Stimulated activated naive CD8-positive, alpha-beta T cell treated with anti-CD3 and anti-CD28 coated beads, Interleukin-15, Interleukin-2, amounts not matched to agents 100 ng/mL and 50 ng/mL, for 24 hours (primary cell): ENCODE measurements around the gene SERPINB1.

Experiments
- H3K27ac Mint-ChIP-seq: one replicate; pipeline ENCODE4 v1.8.0; 2021; ENCODE audit warnings: mild to moderate bottlenecking, mixed read lengths
- H3K27me3 Mint-ChIP-seq: one replicate; pipeline ENCODE4 v1.8.0; 2021; ENCODE audit warnings: mixed read lengths
- H3K36me3 Mint-ChIP-seq: one replicate; pipeline ENCODE4 v1.8.0; 2021; ENCODE audit warnings: low read depth, mixed read lengths
- H3K4me1 Mint-ChIP-seq: one replicate; pipeline ENCODE4 v1.8.0; 2021; ENCODE audit warnings: low read depth, mixed read lengths
- H3K4me3 Mint-ChIP-seq: one replicate; pipeline ENCODE4 v1.8.0; 2021; ENCODE audit warnings: mild to moderate bottlenecking, mixed read lengths
- H3K9me3 Mint-ChIP-seq: one replicate; pipeline ENCODE4 v1.8.0; 2021; ENCODE audit warnings: mixed read lengths

SERPINB1 gene

GRCh38 chr6:2821554-2821953, 20.1 kb downstream of the SERPINB1 start:
- H3K4me1 Mint-ChIP-seq, result peaks cover 18% of the 10 kb centered on the region
- peaks cover 5% of the 10 kb centered on the region for H3K9me3 Mint-ChIP-seq
- H3K4me3 Mint-ChIP-seq, result no peak overlapping the region
- no peak overlapping the region for H3K27ac Mint-ChIP-seq
- H3K36me3 Mint-ChIP-seq, result peaks cover 4% of the 10 kb centered on the region
- H3K27me3 Mint-ChIP-seq, result no peaks in the 10 kb centered on the region

GRCh38 chr6:2820415-2820814, 21.2 kb downstream of the SERPINB1 start:
- Mint-ChIP-seq H3K4me1 (peaks cover 18% of the 10 kb centered on the region), H3K4me3 (no peak overlapping the region), H3K27ac (no peak overlapping the region), H3K36me3 (peaks cover 14% of the 10 kb centered on the region), H3K27me3 (no peaks in the 10 kb centered on the region), H3K9me3 (peaks cover 15% of the 10 kb centered on the region)

DNA sequence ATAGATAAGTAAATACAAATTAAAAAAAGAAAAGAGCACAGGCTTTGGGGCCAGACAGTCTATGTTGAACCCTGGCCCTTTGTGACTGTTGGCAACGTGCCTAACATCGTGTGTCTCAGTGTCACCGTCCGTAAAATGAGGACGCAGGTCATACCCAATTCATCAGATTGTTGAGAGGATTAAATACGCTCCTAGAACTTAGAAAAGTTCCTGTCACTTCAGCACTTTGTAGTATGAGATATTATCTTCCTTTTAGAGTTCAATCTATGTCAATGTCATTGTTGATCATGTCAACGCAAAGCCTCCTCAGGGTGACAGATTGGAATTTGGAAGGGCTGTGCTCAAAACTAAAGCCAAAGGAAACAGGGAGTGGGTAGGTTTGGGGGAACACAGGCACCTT, 21.7 kb downstream of the SERPINB1 start:
- H3K4me1 Mint-ChIP-seq, result peaks cover 18% of the 10 kb centered on the region
- no peak overlapping the region for H3K4me3 Mint-ChIP-seq
- no peaks in the 10 kb centered on the region for H3K27me3 Mint-ChIP-seq
- peaks cover 20% of the 10 kb centered on the region for H3K9me3 Mint-ChIP-seq
- peaks cover 19% of the 10 kb centered on the region for H3K36me3 Mint-ChIP-seq
- no peak overlapping the region for H3K27ac Mint-ChIP-seq

GRCh38 chr6:2819115-2819514, 22.5 kb downstream of the SERPINB1 start:
- peaks cover 20% of the 10 kb centered on the region for H3K9me3 Mint-ChIP-seq
- peaks cover 19% of the 10 kb centered on the region for H3K36me3 Mint-ChIP-seq
- H3K27ac Mint-ChIP-seq, result no peak overlapping the region
- H3K27me3 Mint-ChIP-seq, result no peaks in the 10 kb centered on the region
- peaks cover 18% of the 10 kb centered on the region for H3K4me1 Mint-ChIP-seq
- H3K4me3 Mint-ChIP-seq, result no peak overlapping the region

- H3K4me1 Mint-ChIP-seq, result peaks cover 18% of the 10 kb centered on the region
- no peak overlapping the region for H3K4me3 Mint-ChIP-seq
Observed at GRCh38 chr6:2818593-2818992, 23.1 kb downstream of the SERPINB1 start.

GRCh38 chr6:2817903-2818443, 23.7 kb downstream of the SERPINB1 start:
- Mint-ChIP-seq H3K9me3 (peaks cover 20% of the 10 kb centered on the region), H3K27ac (no peak overlapping the region), H3K27me3 (no peaks in the 10 kb centered on the region), H3K4me1 (peaks cover 18% of the 10 kb centered on the region), H3K36me3 (peaks cover 19% of the 10 kb centered on the region), H3K4me3 (no peak overlapping the region)

More at GRCh38 chr6:2818593-2818992, 23.1 kb downstream of the SERPINB1 start:
- Mint-ChIP-seq H3K27ac (no peak overlapping the region), H3K27me3 (no peaks in the 10 kb centered on the region), H3K9me3 (peaks cover 20% of the 10 kb centered on the region), H3K36me3 (peaks cover 19% of the 10 kb centered on the region)

DNA sequence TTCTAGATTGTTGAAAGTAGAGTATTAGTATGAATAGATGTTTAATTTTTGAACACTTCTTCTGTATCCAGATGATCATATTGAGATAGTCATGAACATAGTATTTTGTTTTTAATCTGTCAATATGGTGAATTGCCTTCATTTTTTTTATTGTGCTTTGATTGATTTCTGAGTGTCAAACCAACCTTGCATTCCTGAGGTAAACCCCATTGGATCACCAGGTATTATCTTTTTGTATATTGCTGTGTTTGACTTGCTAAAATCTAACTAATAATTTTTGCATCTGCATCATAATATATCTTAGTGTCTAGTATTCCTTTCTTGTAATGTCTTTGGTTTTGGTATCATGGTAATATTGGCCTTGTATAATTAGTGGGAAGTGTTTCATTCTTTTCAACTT, 25.5 kb downstream of the SERPINB1 start:
- peaks cover 26% of the 10 kb centered on the region for H3K9me3 Mint-ChIP-seq
- H3K4me3 Mint-ChIP-seq, result no peak overlapping the region
- H3K4me1 Mint-ChIP-seq, result peaks cover 18% of the 10 kb centered on the region

GRCh38 chr6:2812695-2813094, 29.0 kb downstream of the SERPINB1 start:
- H3K4me1 Mint-ChIP-seq, result peaks cover 16% of the 10 kb centered on the region
- peaks cover 26% of the 10 kb centered on the region for H3K9me3 Mint-ChIP-seq
- peaks cover 19% of the 10 kb centered on the region for H3K36me3 Mint-ChIP-seq
- H3K27me3 Mint-ChIP-seq, result no peaks in the 10 kb centered on the region
- no peak overlapping the region for H3K27ac Mint-ChIP-seq
- no peak overlapping the region for H3K4me3 Mint-ChIP-seq

More for the DNA sequence above, 25.5 kb downstream of the SERPINB1 start:
- H3K27me3 Mint-ChIP-seq, result no peaks in the 10 kb centered on the region
- no peak overlapping the region for H3K27ac Mint-ChIP-seq
- peaks cover 19% of the 10 kb centered on the region for H3K36me3 Mint-ChIP-seq

- peaks cover 10% of the 10 kb centered on the region for H3K4me1 Mint-ChIP-seq
- H3K36me3 Mint-ChIP-seq, result peaks cover 2% of the 10 kb centered on the region
- H3K27ac Mint-ChIP-seq, result no peak overlapping the region
- H3K9me3 Mint-ChIP-seq, result peaks cover 8% of the 10 kb centered on the region
- H3K27me3 Mint-ChIP-seq, result no peaks in the 10 kb centered on the region
- H3K4me3 Mint-ChIP-seq, result no peak overlapping the region
Observed at GRCh38 chr6:2810092-2810671, 31.5 kb downstream of the SERPINB1 start.

- peaks cover 10% of the 10 kb centered on the region for H3K4me1 Mint-ChIP-seq
- H3K36me3 Mint-ChIP-seq, result no peaks in the 10 kb centered on the region
- H3K9me3 Mint-ChIP-seq, result peaks cover 6% of the 10 kb centered on the region
- H3K27me3 Mint-ChIP-seq, result no peaks in the 10 kb centered on the region
- H3K4me3 Mint-ChIP-seq, result no peak overlapping the region
- H3K27ac Mint-ChIP-seq, result no peak overlapping the region
Observed at GRCh38 chr6:2809015-2809414, 32.6 kb downstream of the SERPINB1 start.

DNA sequence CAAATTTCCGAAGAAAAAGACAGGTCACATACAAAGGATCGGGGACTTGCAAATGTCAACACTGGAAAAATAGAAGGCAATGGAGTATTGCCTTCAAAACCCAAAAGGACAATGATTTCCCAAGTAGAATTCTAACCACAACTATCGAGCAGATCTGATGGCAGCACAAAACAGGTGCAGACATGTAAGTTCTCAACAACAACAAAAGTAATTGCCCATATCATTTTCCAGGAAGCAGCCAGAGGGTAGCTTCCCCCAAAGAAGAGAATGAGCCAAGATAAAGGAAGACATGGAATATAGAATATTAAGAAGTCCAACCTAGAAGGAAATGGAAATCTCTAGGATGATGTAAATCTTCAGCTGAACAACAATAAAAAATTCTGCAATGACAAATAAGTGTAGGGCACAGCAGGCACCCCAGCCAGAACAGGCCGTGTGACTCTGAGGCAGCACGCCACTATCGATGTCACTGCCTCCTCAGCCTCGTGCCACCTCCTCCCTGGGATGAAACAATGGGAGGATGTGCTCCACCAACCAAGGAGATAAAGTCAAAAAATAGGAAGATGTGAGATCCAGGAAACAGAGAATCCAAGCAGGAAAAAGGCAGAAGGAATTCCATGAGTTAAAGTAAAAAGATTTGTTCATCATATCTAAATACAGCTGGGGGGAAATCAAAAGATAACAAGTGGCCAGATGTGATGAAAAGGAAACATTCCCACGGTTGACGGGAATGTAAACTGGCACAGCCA, 34.1 kb downstream of the SERPINB1 start:
- Mint-ChIP-seq H3K27ac (no peak overlapping the region), H3K4me1 (peaks cover 10% of the 10 kb centered on the region), H3K36me3 (no peaks in the 10 kb centered on the region), H3K4me3 (no peak overlapping the region), H3K9me3 (peaks cover 6% of the 10 kb centered on the region), H3K27me3 (no peaks in the 10 kb centered on the region)

- Mint-ChIP-seq H3K36me3 (no peaks in the 10 kb centered on the region), H3K27ac (no peak overlapping the region), H3K4me1 (peaks cover 10% of the 10 kb centered on the region), H3K4me3 (no peak overlapping the region), H3K27me3 (no peaks in the 10 kb centered on the region), H3K9me3 (no peaks in the 10 kb centered on the region)
Observed at GRCh38 chr6:2806644-2807043, 35.0 kb downstream of the SERPINB1 start.

DNA sequence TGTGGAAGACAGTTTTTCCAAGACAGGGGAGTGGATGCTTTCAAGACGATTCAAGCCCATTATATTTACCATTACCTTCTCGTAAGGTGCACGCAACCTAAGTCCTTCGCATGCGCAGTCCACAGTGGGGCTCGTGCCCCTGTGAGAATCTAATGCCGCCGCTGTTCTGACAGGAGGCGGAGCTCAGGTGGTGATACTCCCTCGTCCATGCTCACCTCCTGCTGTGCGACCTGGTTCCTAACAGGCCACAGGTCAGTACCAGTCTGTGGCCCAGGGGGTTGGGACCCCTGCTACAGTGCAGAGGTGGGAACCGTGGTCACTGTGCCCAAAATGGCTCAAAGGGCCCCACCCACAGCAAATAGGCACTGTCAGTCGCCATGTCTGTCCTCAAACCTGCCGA, 36.6 kb downstream of the SERPINB1 start:
- Mint-ChIP-seq H3K27ac (no peak overlapping the region), H3K4me1 (peaks cover 13% of the 10 kb centered on the region), H3K4me3 (no peak overlapping the region), H3K9me3 (no peaks in the 10 kb centered on the region), H3K36me3 (peaks cover under 1% of the 10 kb centered on the region), H3K27me3 (no peaks in the 10 kb centered on the region)

DNA sequence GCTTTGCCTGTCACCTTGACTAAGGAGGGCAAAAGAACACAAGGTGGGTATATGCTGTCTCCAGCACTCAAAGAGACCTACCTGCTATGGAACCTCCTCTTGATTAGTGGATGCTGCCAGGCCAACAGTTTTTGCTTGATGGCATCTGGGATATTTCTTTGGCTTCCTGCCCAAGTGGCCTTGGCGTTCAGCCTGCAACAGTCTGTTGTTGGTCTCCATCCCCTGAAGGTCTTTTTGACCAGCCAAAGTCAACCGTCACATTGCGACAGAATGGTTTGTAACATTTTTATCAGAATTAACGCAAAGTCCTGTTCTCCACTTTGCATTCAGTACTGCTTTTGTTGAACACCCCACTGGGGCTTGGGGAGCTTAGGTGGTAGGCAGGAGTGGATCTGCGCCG, 37.1 kb downstream of the SERPINB1 start:
- H3K27ac Mint-ChIP-seq, result no peak overlapping the region
- peaks cover 5% of the 10 kb centered on the region for H3K36me3 Mint-ChIP-seq
- H3K4me3 Mint-ChIP-seq, result no peak overlapping the region
- no peaks in the 10 kb centered on the region for H3K27me3 Mint-ChIP-seq
- H3K9me3 Mint-ChIP-seq, result no peaks in the 10 kb centered on the region
- H3K4me1 Mint-ChIP-seq, result peaks cover 14% of the 10 kb centered on the region

DNA sequence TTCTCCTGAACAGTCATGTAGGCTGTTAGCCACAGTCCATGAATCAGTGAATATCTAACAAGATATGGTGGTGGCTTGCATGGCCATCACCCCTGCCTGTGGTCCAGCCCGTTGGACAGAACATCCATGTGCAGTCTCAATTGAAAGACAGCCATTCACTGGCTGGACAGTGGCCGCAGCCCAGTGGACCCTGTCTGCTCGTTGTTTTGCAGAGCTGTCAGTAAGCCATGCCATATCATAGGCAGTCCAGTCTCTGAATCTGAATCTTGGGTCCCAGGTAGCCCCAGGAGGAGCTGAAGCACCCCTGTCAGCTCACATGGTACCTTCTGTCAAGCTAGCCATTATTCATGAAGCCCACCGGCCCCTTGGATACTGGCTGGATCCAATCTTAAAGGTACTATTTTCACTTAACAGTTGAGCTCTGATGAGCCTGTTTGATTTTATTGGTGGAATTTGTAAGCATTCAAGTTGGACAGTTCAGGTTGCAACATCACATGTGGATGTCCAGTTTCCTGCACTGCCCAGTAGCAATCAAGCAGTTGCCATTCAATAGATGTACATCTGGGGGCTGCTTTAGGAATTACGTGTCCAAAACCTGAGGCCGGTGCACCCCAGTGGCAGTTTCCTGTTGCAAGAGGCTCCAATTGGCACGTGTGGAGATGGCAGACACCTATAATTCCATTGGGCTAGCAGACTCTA, 37.8 kb downstream of the SERPINB1 start:
- no peaks in the 10 kb centered on the region for H3K9me3 Mint-ChIP-seq
- H3K4me3 Mint-ChIP-seq, result no peak overlapping the region
- H3K36me3 Mint-ChIP-seq, result peaks cover 5% of the 10 kb centered on the region
- H3K4me1 Mint-ChIP-seq, result peaks cover 18% of the 10 kb centered on the region
- H3K27ac Mint-ChIP-seq, result no peak overlapping the region
- H3K27me3 Mint-ChIP-seq, result no peaks in the 10 kb centered on the region
